IMR-90 (cell line): Measurements from ENCODE around the gene CPLX4. TPM values are rescaled to one million over a fixed set of nuclear protein-coding genes. Genes with fewer than 3 reads are reported as not detected.

Experiments used
- ATAC-seq: fragments of 200-7000 bp; cut with Tn5 transposase; 2 replicates; pipeline ENCODE4 v1.9.1; 2020; ENCODE audit warnings: low read depth, mild to moderate bottlenecking, moderate library complexity
- BruUV-seq: library from RNA; stranded (reverse); fragments of 400-500 nt; replicated peaks from 2 replicates; lab custom pipeline; 2021; lab: Mats Ljungman, UMichigan
- CTCF ChIA-PET: fragments of 300-600 bp; formaldehyde crosslinking; extraction: SDS; loops from one replicate; lab custom pipeline; 2021; ENCODE audit warnings: antibody characterized with exemption; lab: Yijun Ruan, JAX
- POLR2A ChIA-PET: fragments of 300-600 bp; sonication (Branson Sonifier 250); formaldehyde crosslinking; loops from one replicate; lab custom pipeline; 2022; ENCODE audit warnings: antibody characterized with exemption; ENCODE audit not compliant: unreplicated experiment; lab: Charles Lee
- DNase-seq: peaks from one replicate; pipeline ENCODE4 v3.0.0; 2013
- H2AFZ ChIP-seq: replicated peaks from 2 replicates; pipeline ENCODE3; 2013; ENCODE audit warnings: low read length, mild to moderate bottlenecking; ENCODE audit not compliant: poor library complexity
- H2AK5ac ChIP-seq: 2 replicates; pipeline ENCODE4 v1.6.1; 2013; ENCODE audit warnings: low read depth, low read length, inconsistent platforms
- H2AK9ac ChIP-seq: replicated peaks from 2 replicates; pipeline ENCODE3; 2013; ENCODE audit warnings: mild to moderate bottlenecking, low read depth, low read length, moderate library complexity; ENCODE audit not compliant: poor library complexity
- H2BK120ac ChIP-seq: 2 replicates; pipeline ENCODE4 v1.6.1; 2013; ENCODE audit warnings: low read depth, low read length, inconsistent platforms
- H2BK15ac ChIP-seq: 3 replicates; pipeline ENCODE4 v1.6.1; 2013; ENCODE audit warnings: low read depth, low read length, inconsistent platforms
- H2BK20ac ChIP-seq: 2 replicates; pipeline ENCODE4 v1.6.1; 2013; ENCODE audit warnings: low read depth, mild to moderate bottlenecking, inconsistent platforms, low read length, moderate library complexity
- H2BK5ac ChIP-seq: 2 replicates; pipeline ENCODE4 v1.6.1; 2013; ENCODE audit warnings: mild to moderate bottlenecking, low read depth, low read length, inconsistent platforms; ENCODE audit not compliant: poor library complexity, severe bottlenecking
- H3K14ac ChIP-seq: replicated peaks from 2 replicates; pipeline ENCODE4 v1.6.1; 2013; ENCODE audit warnings: low read depth, low read length, inconsistent platforms
- H3K18ac ChIP-seq: 2 replicates; pipeline ENCODE4 v1.6.1; 2013; ENCODE audit warnings: low read depth, low read length, control low read depth
- H3K23ac ChIP-seq: 2 replicates; pipeline ENCODE4 v1.6.1; 2013; ENCODE audit warnings: low read depth, low read length, inconsistent platforms
- H3K27ac ChIP-seq: 2 replicates; pipeline ENCODE4 v1.5.1; 2013; ENCODE audit warnings: mild to moderate bottlenecking, control low read depth, low read length; ENCODE audit not compliant: insufficient read depth
- H3K27me3 ChIP-seq: 2 replicates; pipeline ENCODE4 v1.6.1; 2013; ENCODE audit warnings: low read length; ENCODE audit not compliant: control insufficient read depth, insufficient read depth
- H3K36me3 ChIP-seq: 2 replicates; pipeline ENCODE4 v1.6.1; 2013; ENCODE audit warnings: low read length, mixed read lengths; ENCODE audit not compliant: control insufficient read depth, insufficient read depth
- H3K4ac ChIP-seq: 2 replicates; pipeline ENCODE4 v1.6.1; 2013; ENCODE audit warnings: low read depth, low read length, inconsistent platforms
- H3K4me1 ChIP-seq: 2 replicates; pipeline ENCODE4 v1.6.1; 2013; ENCODE audit warnings: low read length, mixed read lengths; ENCODE audit not compliant: control insufficient read depth, insufficient read depth
- H3K4me2 ChIP-seq: 2 replicates; pipeline ENCODE4 v1.6.1; 2013; ENCODE audit warnings: low read depth, mild to moderate bottlenecking, control low read depth, low read length, moderate library complexity
- H3K4me3 ChIP-seq: 2 replicates; pipeline ENCODE4 v1.5.1; 2013; ENCODE audit warnings: low read depth, mild to moderate bottlenecking, control low read depth, low read length, moderate library complexity; ENCODE audit not compliant: insufficient read depth
- H3K56ac ChIP-seq: 2 replicates; pipeline ENCODE4 v1.6.1; 2013; ENCODE audit warnings: low read length, inconsistent platforms; ENCODE audit not compliant: insufficient read depth; ENCODE audit errors: extremely low read depth
- H3K79me1 ChIP-seq, 2 experiments: 2 replicates each; pipeline ENCODE4 v1.6.1; 2013; ENCODE audit warnings: low read length in 2 of 2, inconsistent platforms in 1 of 2, low read depth in 1 of 2
- H3K9ac ChIP-seq: 2 replicates; pipeline ENCODE4 v1.6.1; 2013; ENCODE audit warnings: low read depth, low read length, control low read depth
- H3K9me1 ChIP-seq: 2 replicates; pipeline ENCODE4 v1.6.1; 2013; ENCODE audit warnings: low read length, inconsistent platforms; ENCODE audit not compliant: insufficient read depth
- H3K9me3 ChIP-seq: 2 replicates; pipeline ENCODE4 v1.6.1; 2013; ENCODE audit warnings: low read length; ENCODE audit not compliant: control insufficient read depth, insufficient read depth
- H4K20me1 ChIP-seq: 2 replicates; pipeline ENCODE4 v1.6.1; 2013; ENCODE audit warnings: low read length, inconsistent platforms; ENCODE audit not compliant: insufficient read depth
- H4K5ac ChIP-seq: 2 replicates; pipeline ENCODE4 v1.6.1; 2013; ENCODE audit warnings: mild to moderate bottlenecking, low read depth, low read length, control low read depth
- H4K8ac ChIP-seq, 2 experiments: 2 replicates each; pipeline ENCODE4 v1.6.1; 2013; ENCODE audit warnings: low read depth in 2 of 2, low read length in 2 of 2, control low read depth in 1 of 2, inconsistent platforms in 1 of 2
- H4K91ac ChIP-seq: 2 replicates; pipeline ENCODE4 v1.6.1; 2013; ENCODE audit warnings: low read depth, low read length, inconsistent platforms; ENCODE audit not compliant: insufficient read depth
- CHD1 ChIP-seq: IDR thresholded peaks from 2 replicates; pipeline ENCODE4 v1.6.1; 2012; ENCODE audit warnings: low read depth, low read length, improper control_type of control experiment
- CTCF ChIP-seq: conservative IDR thresholded peaks from 2 replicates; pipeline ENCODE4 v1.5.1; 2012; ENCODE audit warnings: mild to moderate bottlenecking, low read depth, low read length, improper control_type of control experiment
- ELK1 ChIP-seq: fragments of 150-350 bp; IDR thresholded peaks from 2 replicates; pipeline ENCODE4 v1.6.1; 2016; ENCODE audit warnings: low read depth, mild to moderate bottlenecking, low read length, moderate library complexity, borderline replicate concordance
- MAFK ChIP-seq: IDR thresholded peaks from 2 replicates; pipeline ENCODE4 v1.6.1; 2012; ENCODE audit warnings: low read depth, low read length, improper control_type of control experiment
- MAZ ChIP-seq: IDR thresholded peaks from 2 replicates; pipeline ENCODE4 v1.6.1; 2012; ENCODE audit warnings: low read depth, mild to moderate bottlenecking, low read length, improper control_type of control experiment, moderate library complexity, borderline replicate concordance
- MXI1 ChIP-seq: IDR thresholded peaks from 2 replicates; pipeline ENCODE4 v1.6.1; 2012; ENCODE audit warnings: low read depth, mild to moderate bottlenecking, low read length, moderate library complexity, borderline replicate concordance
- NFE2L2 ChIP-seq: fragments of 150-350 bp; IDR thresholded peaks from 2 replicates; pipeline ENCODE4 v1.6.1; 2016; ENCODE audit warnings: low read depth, mild to moderate bottlenecking, low read length
- POLR2A ChIP-seq: IDR thresholded peaks from 2 replicates; pipeline ENCODE4 v1.6.1; 2012; ENCODE audit warnings: mild to moderate bottlenecking, low read depth, low read length
- RAD21 ChIP-seq: IDR thresholded peaks from 2 replicates; pipeline ENCODE4 v1.6.1; 2012; ENCODE audit warnings: low read length, improper control_type of control experiment
- SMC3 ChIP-seq: fragments of 150-350 bp; IDR thresholded peaks from 2 replicates; pipeline ENCODE4 v1.6.1; 2016; ENCODE audit warnings: low read depth, mild to moderate bottlenecking, antibody characterized with exemption, low read length, moderate library complexity
- USF2 ChIP-seq: fragments of 150-350 bp; IDR thresholded peaks from 2 replicates; pipeline ENCODE4 v1.6.1; 2017; ENCODE audit warnings: mild to moderate bottlenecking, antibody characterized with exemption, low read length, low read depth
- WGBS, 2 experiments: methylation state at CpG; one replicate each; pipeline versions ENCODE4 v1.1.5 to v1.1.7; 2013; ENCODE audit warnings: missing lambda C conversion rate in 2 of 2; ENCODE audit not compliant: insufficient read length in 1 of 2; ENCODE audit errors: extremely low coverage in 2 of 2; 5-methylcytosine and 5-hydroxymethylcytosine counted together
- dilution Hi-C: fragments of 300-500 bp; cut with HindIII; formaldehyde crosslinking; loops from one replicate; pipeline ENCODE4 v1.14.3; 2018; ENCODE audit warnings: low sequenced_read_pairs; ENCODE audit not compliant: unreplicated experiment
- in situ Hi-C: fragments of 300-500 bp; cut with MboI; formaldehyde crosslinking; loops from 3 replicates; pipeline ENCODE4 v1.14.3; 2019; ENCODE audit warnings: low sequenced_read_pairs, inconsistent platforms, mixed read lengths
- intact Hi-C: fragments of 100-400 bp; cut with micrococcal nuclease; formaldehyde crosslinking; loops from 2 replicates; pipeline ENCODE4 v1.10.0; 2022
- polyA plus RNA-seq, 3 experiments: library from polyadenylated mRNA; depleted of rRNA; stranded (reverse); fragments of >200 nt; gene quantifications; 2 replicates each; pipeline ENCODE4 v1.2.3, GENCODE V29; 2012; ENCODE audit warnings: low replicate concordance in 1 of 3
- total RNA-seq: library from RNA; depleted of rRNA; stranded (reverse); fragments of >200 nt; gene quantifications from 2 replicates; pipeline ENCODE4 v1.2.3, GENCODE V29; 2012

Gene CPLX4
- total and polyA plus RNA-seq, 2 of the 4 experiments (the other 2 are of a cell fraction): not detected

GRCh38 chr18:59273759-59274532 is 44.5 kb downstream of the CPLX4 start:
- no peak overlapping the region for H3K4ac ChIP-seq
- no peak overlapping the region for H2BK20ac ChIP-seq
- H4K91ac ChIP-seq: no peak overlapping the region
- H3K14ac ChIP-seq: no peak overlapping the region
- no peaks in the 10 kb centered on the region for H3K79me1 ChIP-seq
- no peak overlapping the region for H2BK120ac ChIP-seq
- 0 out of 2 replicates have a peak, but pooled peaks cover 3% of the 10 kb centered on the region for H4K20me1 ChIP-seq
- 6% methylated on average over 20 of the region's 48 CpGs; no CpG with 5 or more reads in 1 of the 2 experiments for WGBS, 2 experiments
- no peak overlapping the region for H3K9ac ChIP-seq
- H2AFZ ChIP-seq: peak overlapping the region; percentile 22
- no peak overlapping the region for H3K4me3 ChIP-seq
- H4K5ac ChIP-seq: no peak overlapping the region
- H2AK5ac ChIP-seq: no peak overlapping the region
- H2AK9ac ChIP-seq: peak overlapping the region; percentile 28
- no peaks in the 10 kb centered on the region for H3K9me1 ChIP-seq
- dilution Hi-C loops: no loop called here
- in situ Hi-C loops: no loop called here
- H3K27ac ChIP-seq: no peak overlapping the region
- no peak overlapping the region for H4K8ac ChIP-seq
- H3K9me3 ChIP-seq: peaks cover 19% of the 10 kb centered on the region
- no peaks in the 10 kb centered on the region for H3K4me1 ChIP-seq
- no peak overlapping the region for H3K18ac ChIP-seq
- no peaks in the 10 kb centered on the region for H3K36me3 ChIP-seq
- H3K56ac ChIP-seq: no peak overlapping the region
- intact Hi-C loops: loop anchor here (5.0 kb wide), 1 partner anchor 137 kb away; the partner anchor contains the start of gene SEC11C
- no TSS peak for BruUV-seq
- no peak overlapping the region for H3K4me2 ChIP-seq
- ATAC-seq (no peak), DNase-seq (no peak)
- TF ChIP-seq RAD21 (no peak), MAFK (no peak), MAZ (no peak), POLR2A (no peak), CHD1 (no peak), MXI1 (no peak), SMC3 (no peak), ELK1 (no peak), USF2 (no peak), CTCF (no peak), NFE2L2 (no peak)
- POLR2A ChIA-PET: no interaction called here
- H2BK15ac ChIP-seq: no peak overlapping the region
- no peak overlapping the region for H3K23ac ChIP-seq
- CTCF ChIA-PET: no interaction called here
- no peak overlapping the region for H2BK5ac ChIP-seq
- H3K27me3 ChIP-seq: peaks cover 92% of the 10 kb centered on the region
